ENCODE results near the gene MYO7A. TPM values are rescaled to one million over a fixed set of nuclear protein-coding genes. Genes with fewer than 3 reads are reported as not detected.

MYO7A gene
- total RNA-seq (2021): 2.4 and 3.5 TPM in 2 replicates
- percentile 18 among the genes with signal in this experiment for Bru-seq, nascent RNA
- percentile 19 among the genes with signal in this experiment for BruChase-seq, experiment 1, labeled RNA remaining after a 2-hour chase
- BruChase-seq, experiment 2, labeled RNA remaining after a 6-hour chase: percentile 30 among the genes with signal in this experiment
- long read RNA-seq, partial matches to known transcripts: 1 of 1 reads
- long read RNA-seq, other reads (novel, unspliced or antisense): 0 of 1 reads

DNA sequence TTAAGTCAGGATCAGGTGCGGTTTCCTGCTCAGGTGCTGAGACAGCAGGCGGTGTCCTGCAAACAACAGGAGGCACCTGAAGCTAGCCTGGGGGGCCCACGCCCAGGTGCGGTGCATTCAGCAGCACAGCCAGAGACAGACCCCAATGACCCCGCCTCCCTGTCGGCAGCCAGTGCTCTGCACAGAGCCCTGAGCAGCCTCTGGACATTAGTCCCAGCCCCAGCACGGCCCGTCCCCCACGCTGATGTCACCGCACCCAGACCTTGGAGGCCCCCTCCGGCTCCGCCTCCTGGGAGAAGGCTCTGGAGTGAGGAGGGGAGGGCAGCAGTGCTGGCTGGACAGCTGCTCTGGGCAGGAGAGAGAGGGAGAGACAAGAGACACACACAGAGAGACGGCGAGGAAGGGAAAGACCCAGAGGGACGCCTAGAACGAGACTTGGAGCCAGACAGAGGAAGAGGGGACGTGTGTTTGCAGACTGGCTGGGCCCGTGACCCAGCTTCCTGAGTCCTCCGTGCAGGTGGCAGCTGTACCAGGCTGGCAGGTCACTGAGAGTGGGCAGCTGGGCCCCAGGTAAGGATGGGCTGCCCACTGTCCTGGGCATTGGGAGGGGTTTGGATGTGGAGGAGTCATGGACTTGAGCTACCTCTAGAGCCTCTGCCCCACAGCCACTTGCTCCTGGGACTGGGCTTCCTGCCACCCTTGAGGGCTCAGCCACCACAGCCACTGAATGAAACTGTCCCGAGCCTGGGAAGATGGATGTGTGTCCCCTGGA is at the start of gene MYO7A:
TSS of gene MYO7A (plus strand) at position 327 of the 772 bp plus-strand sequence. CDS start 2,389 bp downstream, outside the sequence.
- DNase-seq: peak in 1 of 2 experiments; percentile 25
- no peaks in the 10 kb centered on the region for H4K20me1 ChIP-seq (ENCODE audit: insufficient read depth)
- H2AFZ ChIP-seq: no peak within 1 kb of the TSS
- ChIA-PET CTCF (interaction anchor here (0.6 to 1.7 kb wide), 7 partner anchors 14 to 81 kb away, joined by 3 to 9 read pairs (median 5); no protein-coding TSS in a partner anchor), POLR2A (ENCODE audit: unreplicated experiment) (no interaction called here)
- H3K4me1 ChIP-seq (replicated peaks; ENCODE audit: insufficient read depth): no peaks in the 10 kb centered on the region
- no peaks in the 10 kb centered on the region for H3K27me3 ChIP-seq (ENCODE audit: insufficient read depth, low read depth)
- no peaks in the 10 kb centered on the region for H3K79me2 ChIP-seq (ENCODE audit: low read depth)
- H3K27ac ChIP-seq: no peak within 1 kb of the TSS
- peak within 1 kb of the TSS; percentile 70 for H3K4me2 ChIP-seq
- no TSS peak for BruUV-seq (replicated peaks)
- H3K9me3 ChIP-seq (ENCODE audit: insufficient read depth, low read depth): no peaks in the 10 kb centered on the region
- intact Hi-C loops (cut with micrococcal nuclease; ENCODE audit: unreplicated experiment): loop anchor here (1.0 to 2.0 kb wide), 4 partner anchors 60 to 491 kb away; no protein-coding TSS in a partner anchor
- no peaks in the 10 kb centered on the region for H3K9me2 ChIP-seq (ENCODE audit: insufficient read depth)
- H3K36me3 ChIP-seq (ENCODE audit: low read depth): no peaks in the 10 kb centered on the region
- no peaks in the 10 kb centered on the region for H3F3A ChIP-seq (ENCODE audit: insufficient read depth, low read depth)
- H3K4me3 ChIP-seq: peak within 1 kb of the TSS; percentile 44; the same call in 1 of the 2 replicates
- TF ChIP-seq, protein P1, sequence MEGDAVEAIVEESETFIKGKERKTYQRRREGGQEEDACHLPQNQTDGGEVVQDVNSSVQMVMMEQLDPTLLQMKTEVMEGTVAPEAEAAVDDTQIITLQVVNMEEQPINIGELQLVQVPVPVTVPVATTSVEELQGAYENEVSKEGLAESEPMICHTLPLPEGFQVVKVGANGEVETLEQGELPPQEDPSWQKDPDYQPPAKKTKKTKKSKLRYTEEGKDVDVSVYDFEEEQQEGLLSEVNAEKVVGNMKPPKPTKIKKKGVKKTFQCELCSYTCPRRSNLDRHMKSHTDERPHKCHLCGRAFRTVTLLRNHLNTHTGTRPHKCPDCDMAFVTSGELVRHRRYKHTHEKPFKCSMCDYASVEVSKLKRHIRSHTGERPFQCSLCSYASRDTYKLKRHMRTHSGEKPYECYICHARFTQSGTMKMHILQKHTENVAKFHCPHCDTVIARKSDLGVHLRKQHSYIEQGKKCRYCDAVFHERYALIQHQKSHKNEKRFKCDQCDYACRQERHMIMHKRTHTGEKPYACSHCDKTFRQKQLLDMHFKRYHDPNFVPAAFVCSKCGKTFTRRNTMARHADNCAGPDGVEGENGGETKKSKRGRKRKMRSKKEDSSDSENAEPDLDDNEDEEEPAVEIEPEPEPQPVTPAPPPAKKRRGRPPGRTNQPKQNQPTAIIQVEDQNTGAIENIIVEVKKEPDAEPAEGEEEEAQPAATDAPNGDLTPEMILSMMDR (conservative IDR thresholded peaks at IDR 0.05): no peak
- TF ChIP-seq EZH2 (IDR thresholded peaks at IDR 0.05; ENCODE audit: low read depth): no peak

DNA sequence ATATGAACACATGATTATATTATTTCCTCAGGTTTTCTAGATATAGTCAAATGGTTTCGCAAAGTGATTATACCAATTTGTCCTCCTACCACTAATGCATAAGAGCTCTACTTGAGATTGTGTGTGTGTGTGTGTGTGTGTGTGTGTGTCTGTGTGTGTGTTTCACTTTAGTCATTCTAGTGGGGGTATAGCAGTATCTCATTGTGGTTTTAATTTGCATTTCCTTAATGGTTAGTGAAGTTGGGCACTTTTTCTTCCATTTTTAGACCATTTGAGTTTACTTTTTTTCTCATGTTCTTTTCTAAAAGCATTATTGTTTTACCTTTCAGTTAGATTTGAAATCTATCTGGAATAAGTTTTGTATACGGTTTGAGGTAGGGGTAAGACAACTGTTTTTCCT is 48.4 kb upstream of the MYO7A start:
- H3K9me2 ChIP-seq (ENCODE audit: insufficient read depth): no peaks in the 10 kb centered on the region
- H3F3A ChIP-seq (ENCODE audit: insufficient read depth, low read depth): no peaks in the 10 kb centered on the region
- intact Hi-C loops (cut with micrococcal nuclease; ENCODE audit: unreplicated experiment): no loop called here
- no peak for DNase-seq
- H3K27ac ChIP-seq: no peak overlapping the region
- H3K9me3 ChIP-seq (ENCODE audit: insufficient read depth, low read depth): peaks cover 4% of the 10 kb centered on the region; the same call in 1 of the 2 replicates
- H3K4me1 ChIP-seq (replicated peaks; ENCODE audit: insufficient read depth): peaks cover 15% of the 10 kb centered on the region
- no peaks in the 10 kb centered on the region for H3K27me3 ChIP-seq (ENCODE audit: insufficient read depth, low read depth)
- H4K20me1 ChIP-seq (ENCODE audit: insufficient read depth): no peaks in the 10 kb centered on the region
- TF ChIP-seq, protein P1 (conservative IDR thresholded peaks at IDR 0.05): no peak
- no peak for TF ChIP-seq EZH2 (IDR thresholded peaks at IDR 0.05; ENCODE audit: low read depth)
- ChIA-PET POLR2A (ENCODE audit: unreplicated experiment) (no interaction called here), CTCF (interaction anchor here (0.6 kb wide), 1 partner anchor 70 kb away, joined by 4 read pairs; no protein-coding TSS in a partner anchor)
- BruUV-seq (replicated peaks): no TSS peak
- no peaks in the 10 kb centered on the region for H3K79me2 ChIP-seq (ENCODE audit: low read depth)
- H3K4me2 ChIP-seq: no peak overlapping the region
- H3K36me3 ChIP-seq (ENCODE audit: low read depth): no peaks in the 10 kb centered on the region
- H2AFZ ChIP-seq: no peak overlapping the region
- no peak overlapping the region for H3K4me3 ChIP-seq

DNA sequence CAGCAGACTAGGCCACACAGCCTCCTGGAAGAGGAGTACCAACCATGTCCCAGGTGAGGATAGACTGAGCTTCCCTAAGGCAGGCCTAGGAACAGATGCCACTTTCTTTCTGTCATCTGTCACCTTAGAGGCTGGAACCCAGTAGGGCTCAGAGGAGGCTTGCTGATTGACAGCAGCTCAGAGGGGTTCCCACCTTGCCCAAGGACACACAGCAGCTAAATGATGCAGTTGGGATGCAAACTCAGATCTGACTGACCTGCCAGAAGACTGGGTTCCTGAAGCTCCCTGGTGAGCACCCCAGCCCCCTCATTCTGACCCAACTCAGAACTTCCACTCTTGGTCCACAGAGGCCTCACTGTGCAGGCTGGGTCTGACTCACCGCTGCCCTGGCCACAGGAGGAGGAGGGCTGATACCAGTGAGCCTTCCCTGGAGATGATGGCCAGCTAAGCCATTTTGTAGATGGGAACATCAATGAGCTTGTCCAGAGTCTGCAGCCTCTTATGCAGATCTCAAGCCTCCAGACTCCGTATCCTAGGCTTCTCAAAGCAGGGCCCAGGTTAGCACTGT is 47.3 kb upstream of the MYO7A start:
- Histone ChIP-seq H3K36me3 (ENCODE audit: low read depth) (no peaks in the 10 kb centered on the region), H3K9me3 (ENCODE audit: insufficient read depth, low read depth) (peaks cover 4% of the 10 kb centered on the region; the same call in 1 of the 2 replicates), H3K4me1 (replicated peaks; ENCODE audit: insufficient read depth) (peaks cover 4% of the 10 kb centered on the region), H3K27ac (no peak overlapping the region), H3K4me3 (no peak overlapping the region), H2AFZ (no peak overlapping the region), H3F3A (ENCODE audit: insufficient read depth, low read depth) (no peaks in the 10 kb centered on the region), H3K4me2 (no peak overlapping the region), H4K20me1 (ENCODE audit: insufficient read depth) (no peaks in the 10 kb centered on the region), H3K79me2 (ENCODE audit: low read depth) (no peaks in the 10 kb centered on the region), H3K27me3 (ENCODE audit: insufficient read depth, low read depth) (no peaks in the 10 kb centered on the region), H3K9me2 (ENCODE audit: insufficient read depth) (no peaks in the 10 kb centered on the region)
- ChIA-PET POLR2A (ENCODE audit: unreplicated experiment) (no interaction called here), CTCF (no interaction called here)
- TF ChIP-seq, protein P1 (conservative IDR thresholded peaks at IDR 0.05): no peak
- TF ChIP-seq EZH2 (IDR thresholded peaks at IDR 0.05; ENCODE audit: low read depth): no peak
- intact Hi-C loops (cut with micrococcal nuclease; ENCODE audit: unreplicated experiment): no loop called here
- BruUV-seq (replicated peaks): no TSS peak
- no peak for DNase-seq
